Measurements from ENCODE around the gene PPP2R2B.
"Not testable (repeated sequence)": the region's sequence is repeated elsewhere in the genome, so short reads cannot be mapped to it uniquely, and the experiment has no call there.

Gene PPP2R2B

GRCh38 chr5:146731909-146732659 lies 146.5 kb downstream of the PPP2R2B start:
- DNase-seq: no peak

GRCh38 chr5:146728746-146729145 lies 149.8 kb downstream of the PPP2R2B start:
- DNase-seq: not testable (repeated sequence)

- DNase-seq: no peak
Observed at GRCh38 chr5:146726891-146727290, 151.7 kb downstream of the PPP2R2B start.

- no peak for DNase-seq
Observed at GRCh38 chr5:146726020-146726419, 152.5 kb downstream of the PPP2R2B start.

- no peak for DNase-seq
Observed at GRCh38 chr5:146725025-146725424, 153.5 kb downstream of the PPP2R2B start.

- no peak for DNase-seq
Observed at GRCh38 chr5:146722361-146722779, 156.2 kb downstream of the PPP2R2B start.

GRCh38 chr5:146721073-146721815 lies 157.3 kb downstream of the PPP2R2B start:
- DNase-seq: no peak

- no peak for DNase-seq
Observed at GRCh38 chr5:146720107-146720506, 158.4 kb downstream of the PPP2R2B start.

GRCh38 chr5:146719179-146719578 lies 159.4 kb downstream of the PPP2R2B start:
- no peak for DNase-seq

- no peak for DNase-seq
Observed at GRCh38 chr5:146718609-146719008, 159.9 kb downstream of the PPP2R2B start.

- no peak for DNase-seq
Observed at GRCh38 chr5:146717951-146718350, 160.6 kb downstream of the PPP2R2B start.

- DNase-seq: no peak
Observed at GRCh38 chr5:146716636-146717035, 161.9 kb downstream of the PPP2R2B start.

GRCh38 chr5:146710348-146710747 lies 168.2 kb downstream of the PPP2R2B start:
- DNase-seq: no peak

- DNase-seq: no peak
Observed at GRCh38 chr5:146707316-146707715, 171.2 kb downstream of the PPP2R2B start.

- no peak for DNase-seq
Observed at GRCh38 chr5:146706321-146706972, 172.1 kb downstream of the PPP2R2B start.

GRCh38 chr5:146704949-146705665 lies 173.4 kb downstream of the PPP2R2B start:
- no peak for DNase-seq

GRCh38 chr5:146703899-146704298 lies 174.7 kb downstream of the PPP2R2B start:
- no peak for DNase-seq

GRCh38 chr5:146703499-146703898 lies 175.1 kb downstream of the PPP2R2B start:
- DNase-seq: no peak

- no peak for DNase-seq
Observed at GRCh38 chr5:146699664-146700418, 178.7 kb downstream of the PPP2R2B start.

- no peak for DNase-seq
Observed at GRCh38 chr5:146699138-146699537, 179.4 kb downstream of the PPP2R2B start.

- no peak for DNase-seq
Observed at GRCh38 chr5:146698651-146699050, 179.9 kb downstream of the PPP2R2B start.

- no peak for DNase-seq
Observed at GRCh38 chr5:146697211-146697610, 181.3 kb downstream of the PPP2R2B start.

Data from activated naive CD4-positive, alpha-beta T cell treated with Interleukin-2 at 50 U/mL for 16 hours (primary cell).